Activated CD4-positive, alpha-beta memory T cell treated with anti-CD3 and anti-CD28 coated beads for 36 hours (primary cell): ENCODE results near the gene PDE4B. TPM values are rescaled to one million over a fixed set of nuclear protein-coding genes. Genes with fewer than 3 reads are reported as not detected.
"Not testable (repeated sequence)": the region's sequence is repeated elsewhere in the genome, so short reads cannot be mapped to it uniquely, and the experiment has no call there.

Experiments
- CTCF ChIA-PET: fragments of 350-600 bp; sonication (Branson Sonifier 250); formaldehyde crosslinking; loops from one replicate; lab custom pipeline; 2021; ENCODE audit warnings: antibody characterized with exemption, inconsistent platforms; lab: Charles Lee
- POLR2A ChIA-PET: fragments of 350-600 bp; sonication (Branson Sonifier 250); formaldehyde crosslinking; loops from one replicate; lab custom pipeline; 2021; ENCODE audit warnings: antibody characterized with exemption; lab: Charles Lee
- DNase-seq: peaks from one replicate; pipeline ENCODE4 v3.0.0-alpha.2; 2020
- H3K27ac Mint-ChIP-seq: one replicate; pipeline ENCODE4 v1.8.0; 2021; ENCODE audit warnings: mixed read lengths
- H3K27me3 Mint-ChIP-seq: one replicate; pipeline ENCODE4 v1.8.0; 2021; ENCODE audit warnings: mixed read lengths
- H3K36me3 Mint-ChIP-seq: one replicate; pipeline ENCODE4 v1.8.0; 2021; ENCODE audit warnings: mixed read lengths
- H3K4me1 Mint-ChIP-seq: one replicate; pipeline ENCODE4 v1.8.0; 2021; ENCODE audit warnings: low read depth, mixed read lengths
- H3K4me3 Mint-ChIP-seq: one replicate; pipeline ENCODE4 v1.8.0; 2021; ENCODE audit warnings: mild to moderate bottlenecking, mixed read lengths
- H3K9me3 Mint-ChIP-seq: one replicate; pipeline ENCODE4 v1.8.0; 2021; ENCODE audit warnings: mixed read lengths
- intact Hi-C: fragments of 100-400 bp; cut with micrococcal nuclease; formaldehyde crosslinking; loops from one replicate; pipeline ENCODE4 v1.15.1; 2023
- total RNA-seq, 2 experiments: library from RNA; stranded (reverse); gene quantifications; one replicate each; pipeline ENCODE4 v1.2.3, GENCODE V29; 2021

PDE4B gene
- total RNA-seq, 2 experiments from 2014 or later, result 34.7 to 38.3 TPM

- H3K4me3 Mint-ChIP-seq, result no peak overlapping the region
- CTCF ChIA-PET, result interaction anchor here (0.5 to 1.2 kb wide), 2 partner anchors 243 to 763 kb away, joined by 3 read pairs; no protein-coding TSS in a partner anchor
- peaks cover 4% of the 10 kb centered on the region for H3K27me3 Mint-ChIP-seq
- POLR2A ChIA-PET, result no interaction called here
- H3K9me3 Mint-ChIP-seq, result no peaks in the 10 kb centered on the region
- H3K36me3 Mint-ChIP-seq, result no peaks in the 10 kb centered on the region
- no peak for DNase-seq
- H3K4me1 Mint-ChIP-seq, result no peaks in the 10 kb centered on the region
- intact Hi-C loops, result no loop called here
- H3K27ac Mint-ChIP-seq, result no peak overlapping the region
These were observed 206.3 kb downstream of the PDE4B start for GRCh38 chr1:65998763-65999583.

GRCh38 chr1:66000033-66000637 is 207.4 kb downstream of the PDE4B start:
- CTCF ChIA-PET, result interaction anchor here (1.2 kb wide), 1 partner anchor 242 kb away, joined by 3 read pairs; no protein-coding TSS in a partner anchor
- no peaks in the 10 kb centered on the region for H3K9me3 Mint-ChIP-seq

DNA sequence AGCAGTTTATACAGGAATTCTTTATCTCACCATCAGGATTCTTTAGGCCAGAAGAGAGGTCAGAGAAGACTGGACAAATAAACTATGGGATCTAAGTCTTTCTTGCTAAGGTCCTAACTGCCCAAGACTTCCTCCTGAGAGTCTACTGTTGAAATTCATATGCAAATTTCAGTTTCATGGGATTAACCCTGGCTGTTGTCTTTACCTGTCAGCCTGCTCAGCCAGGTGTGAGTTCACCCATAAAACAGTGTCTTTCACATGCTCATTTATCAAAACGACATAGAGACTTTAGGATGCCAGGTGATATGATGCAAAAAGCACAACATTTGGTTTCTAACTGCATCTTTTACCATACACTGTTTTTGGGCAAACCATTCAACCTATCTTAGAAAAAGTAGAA is 211.0 kb downstream of the PDE4B start:
- H3K4me1 Mint-ChIP-seq, result no peaks in the 10 kb centered on the region
- no peaks in the 10 kb centered on the region for H3K9me3 Mint-ChIP-seq
- POLR2A ChIA-PET, result no interaction called here
- CTCF ChIA-PET, result no interaction called here
- H3K4me3 Mint-ChIP-seq, result no peak overlapping the region
- no peak overlapping the region for H3K27ac Mint-ChIP-seq
- intact Hi-C loops, result no loop called here
- no peak for DNase-seq
- no peaks in the 10 kb centered on the region for H3K27me3 Mint-ChIP-seq
- H3K36me3 Mint-ChIP-seq, result no peaks in the 10 kb centered on the region

More at GRCh38 chr1:66000033-66000637, 207.4 kb downstream of the PDE4B start:
- Mint-ChIP-seq H3K4me1 (no peaks in the 10 kb centered on the region), H3K27ac (no peak overlapping the region), H3K27me3 (peaks cover 4% of the 10 kb centered on the region), H3K4me3 (no peak overlapping the region), H3K36me3 (no peaks in the 10 kb centered on the region)
- DNase-seq, result no peak
- intact Hi-C loops, result no loop called here
- POLR2A ChIA-PET, result no interaction called here

GRCh38 chr1:66006534-66006933 is 213.8 kb downstream of the PDE4B start:
- intact Hi-C loops, H3K27me3 Mint-ChIP-seq: not testable (repeated sequence)

DNA sequence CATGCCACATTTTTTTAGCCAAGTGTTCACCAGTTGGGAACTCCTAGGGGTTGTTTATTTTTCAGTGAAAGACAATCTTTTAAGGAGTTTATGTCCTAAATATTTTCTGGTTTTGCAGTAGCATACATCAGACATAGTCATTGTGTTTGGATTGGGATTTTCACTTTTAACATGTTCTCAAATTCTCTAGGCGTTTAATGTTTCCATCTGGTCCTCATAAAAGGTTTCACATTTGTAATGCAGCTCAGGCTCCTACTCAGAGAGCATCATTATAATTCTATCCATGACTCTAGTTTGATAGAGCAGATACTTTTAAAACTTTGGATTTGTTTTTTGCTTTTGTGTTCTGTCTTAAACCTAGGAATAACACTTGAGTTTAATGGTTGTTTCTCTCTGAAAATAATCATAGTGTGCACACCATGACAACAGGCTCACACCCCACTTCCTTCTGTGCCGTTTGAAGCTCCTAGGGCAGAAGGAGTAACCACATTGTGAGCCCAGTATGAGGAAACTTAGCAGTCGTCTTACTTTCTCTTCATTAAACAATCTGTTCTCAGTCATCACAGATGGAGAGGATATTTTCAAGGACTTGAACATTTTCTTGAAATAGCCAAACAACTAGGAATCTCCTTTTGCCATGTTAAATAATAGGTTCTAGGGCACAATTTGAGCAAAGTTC is 219.6 kb downstream of the PDE4B start:
- peaks cover 2% of the 10 kb centered on the region for H3K27me3 Mint-ChIP-seq
- ChIA-PET POLR2A (no interaction called here), CTCF (no interaction called here)
- H3K9me3 Mint-ChIP-seq, result no peaks in the 10 kb centered on the region
- H3K27ac Mint-ChIP-seq, result no peak overlapping the region
- no peaks in the 10 kb centered on the region for H3K36me3 Mint-ChIP-seq
- intact Hi-C loops, result no loop called here
- no peak for DNase-seq
- H3K4me1 Mint-ChIP-seq, result peaks cover 3% of the 10 kb centered on the region
- no peak overlapping the region for H3K4me3 Mint-ChIP-seq

More at GRCh38 chr1:66006534-66006933, 213.8 kb downstream of the PDE4B start:
- DNase-seq, H3K4me1 Mint-ChIP-seq, H3K36me3 Mint-ChIP-seq, H3K4me3 Mint-ChIP-seq, CTCF ChIA-PET, POLR2A ChIA-PET, H3K9me3 Mint-ChIP-seq, H3K27ac Mint-ChIP-seq: not testable (repeated sequence)

DNA sequence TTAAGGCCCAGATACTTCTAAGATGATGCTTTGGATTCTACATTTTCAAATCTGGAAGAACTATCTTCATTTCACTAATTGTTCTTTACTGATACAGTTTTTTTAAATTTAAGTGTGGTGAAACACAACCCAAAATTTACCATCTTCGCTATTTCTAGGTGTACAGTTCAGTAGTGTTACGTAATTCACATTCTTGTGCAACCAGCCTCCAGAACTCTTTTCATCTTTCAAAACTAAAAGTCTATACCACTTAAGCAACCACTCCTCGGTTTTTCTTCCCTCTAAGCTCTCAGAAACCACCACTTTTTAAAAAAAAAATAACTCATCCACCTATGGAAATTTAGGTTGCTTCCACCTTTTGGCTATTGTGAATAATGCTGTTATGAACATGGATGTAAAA is 220.7 kb downstream of the PDE4B start:
- POLR2A ChIA-PET, result no interaction called here
- CTCF ChIA-PET, result no interaction called here
- no peaks in the 10 kb centered on the region for H3K9me3 Mint-ChIP-seq
- no peaks in the 10 kb centered on the region for H3K36me3 Mint-ChIP-seq
- DNase-seq, result no peak
- H3K27ac Mint-ChIP-seq, result no peak overlapping the region
- peaks cover 3% of the 10 kb centered on the region for H3K4me1 Mint-ChIP-seq
- no peak overlapping the region for H3K4me3 Mint-ChIP-seq
- intact Hi-C loops, result no loop called here
- H3K27me3 Mint-ChIP-seq, result peaks cover 2% of the 10 kb centered on the region

DNA sequence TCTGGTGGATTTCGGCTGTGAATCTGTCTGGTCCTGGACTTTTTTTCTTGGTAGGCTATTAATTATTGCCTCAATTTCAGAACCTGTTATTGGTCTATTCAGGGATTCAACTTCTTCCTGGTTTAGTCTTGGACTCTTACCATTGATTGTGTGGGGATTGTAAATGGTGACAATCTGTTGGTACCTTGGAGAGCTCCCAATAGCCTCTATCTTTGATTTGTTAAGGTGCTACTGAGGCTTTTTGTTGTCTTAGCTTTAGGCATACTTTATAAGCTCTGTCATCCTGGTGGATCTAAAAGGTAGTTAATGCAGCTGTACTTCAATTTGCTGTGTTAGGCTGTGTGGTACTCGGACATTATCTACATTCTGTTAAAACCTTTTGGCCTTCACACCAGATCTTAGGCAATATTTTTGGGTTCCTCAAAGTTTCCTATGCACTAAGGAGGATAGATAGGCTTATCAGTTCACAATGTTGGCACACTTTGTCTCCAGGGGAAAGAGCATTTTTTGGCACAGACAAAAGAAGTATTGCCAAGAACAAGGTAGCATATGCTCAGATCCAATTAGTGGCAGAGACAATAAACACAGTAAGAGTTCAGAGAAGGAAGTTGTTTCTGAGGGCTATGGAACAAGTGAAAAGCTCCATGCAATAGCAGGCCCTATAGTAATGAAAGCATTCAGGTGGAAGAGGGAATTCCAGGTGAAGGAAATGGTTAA is 230.4 kb downstream of the PDE4B start:
- ChIA-PET CTCF (no interaction called here), POLR2A (no interaction called here)
- Mint-ChIP-seq H3K27ac (no peak overlapping the region), H3K4me3 (no peak overlapping the region), H3K27me3 (peaks cover 7% of the 10 kb centered on the region), H3K9me3 (peaks cover 3% of the 10 kb centered on the region), H3K4me1 (no peaks in the 10 kb centered on the region), H3K36me3 (no peaks in the 10 kb centered on the region)
- no peak for DNase-seq
- intact Hi-C loops, result no loop called here

- ChIA-PET POLR2A (no interaction called here), CTCF (interaction anchor here (0.9 kb wide), 1 partner anchor 9 kb away, joined by 4 read pairs; no protein-coding TSS in a partner anchor)
- no peaks in the 10 kb centered on the region for H3K4me1 Mint-ChIP-seq
- no peak overlapping the region for H3K4me3 Mint-ChIP-seq
- H3K9me3 Mint-ChIP-seq, result peaks cover 12% of the 10 kb centered on the region
- H3K36me3 Mint-ChIP-seq, result peaks cover 1% of the 10 kb centered on the region
- intact Hi-C loops, result no loop called here
- DNase-seq, result no peak
- H3K27me3 Mint-ChIP-seq, result peaks cover 7% of the 10 kb centered on the region
- no peak overlapping the region for H3K27ac Mint-ChIP-seq
These were observed 232.5 kb downstream of the PDE4B start for GRCh38 chr1:66025188-66025587.

- intact Hi-C loops, result no loop called here
- no peak overlapping the region for H3K4me3 Mint-ChIP-seq
- no peaks in the 10 kb centered on the region for H3K4me1 Mint-ChIP-seq
- H3K9me3 Mint-ChIP-seq, result peaks cover 16% of the 10 kb centered on the region
- H3K27ac Mint-ChIP-seq, result no peak overlapping the region
- peaks cover 7% of the 10 kb centered on the region for H3K27me3 Mint-ChIP-seq
- peaks cover 1% of the 10 kb centered on the region for H3K36me3 Mint-ChIP-seq
- no peak for DNase-seq
- ChIA-PET CTCF (no interaction called here), POLR2A (no interaction called here)
These were observed 235.3 kb downstream of the PDE4B start for GRCh38 chr1:66028035-66028434.

- POLR2A ChIA-PET, result no interaction called here
- intact Hi-C loops, result no loop called here
- H3K36me3 Mint-ChIP-seq, result peaks cover 1% of the 10 kb centered on the region
- no peak overlapping the region for H3K27ac Mint-ChIP-seq
- H3K27me3 Mint-ChIP-seq, result peaks cover 13% of the 10 kb centered on the region
- CTCF ChIA-PET, result interaction anchor here (0.8 kb wide), 1 partner anchor 9 kb away, joined by 4 read pairs; no protein-coding TSS in a partner anchor
- H3K4me1 Mint-ChIP-seq, result no peaks in the 10 kb centered on the region
- H3K9me3 Mint-ChIP-seq, result peaks cover 14% of the 10 kb centered on the region
- H3K4me3 Mint-ChIP-seq, result no peak overlapping the region
- no peak for DNase-seq
These were observed 241.1 kb downstream of the PDE4B start for GRCh38 chr1:66033781-66034180.

DNA sequence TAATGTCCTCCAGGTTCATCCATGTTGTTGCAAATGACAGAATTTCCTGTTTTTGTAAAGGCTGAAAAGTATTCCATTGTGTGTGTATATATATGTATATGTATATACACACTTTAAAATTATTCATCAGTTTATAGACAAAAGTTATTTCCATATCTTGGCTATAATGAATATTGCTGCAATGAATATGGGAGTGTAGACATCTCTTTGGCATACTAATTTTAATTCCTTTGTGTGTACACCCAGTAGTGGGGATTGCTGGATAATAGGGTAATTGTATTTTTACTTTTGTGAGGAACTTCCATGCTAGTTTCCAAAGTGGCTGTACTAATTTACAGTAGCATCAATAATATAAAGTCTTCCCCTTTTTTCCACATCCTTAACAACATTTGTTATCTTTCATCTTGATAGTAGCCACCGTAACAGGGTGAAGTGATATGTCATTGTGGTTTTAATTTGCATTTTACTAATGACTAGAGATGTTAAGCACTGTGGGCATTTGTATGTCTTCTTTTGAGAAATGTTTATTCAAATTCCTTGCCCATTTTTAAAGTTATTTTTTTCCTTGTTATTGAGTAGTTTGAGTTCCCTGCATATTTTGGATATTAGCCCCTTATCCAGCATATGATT is 243.0 kb downstream of the PDE4B start:
- Mint-ChIP-seq H3K9me3 (peaks cover 2% of the 10 kb centered on the region), H3K4me3 (no peak overlapping the region), H3K27me3 (peaks cover 18% of the 10 kb centered on the region), H3K4me1 (no peaks in the 10 kb centered on the region), H3K27ac (no peak overlapping the region), H3K36me3 (no peaks in the 10 kb centered on the region)
- POLR2A ChIA-PET, result no interaction called here
- CTCF ChIA-PET, result no interaction called here
- intact Hi-C loops, result no loop called here
- no peak for DNase-seq
